Measurements from ENCODE around the gene CLDN4. TPM values are rescaled to one million over a fixed set of nuclear protein-coding genes. Genes with fewer than 3 reads are reported as not detected.

Gene CLDN4
- polyA plus RNA-seq, 1 donor: 0.97 TPM

DNA sequence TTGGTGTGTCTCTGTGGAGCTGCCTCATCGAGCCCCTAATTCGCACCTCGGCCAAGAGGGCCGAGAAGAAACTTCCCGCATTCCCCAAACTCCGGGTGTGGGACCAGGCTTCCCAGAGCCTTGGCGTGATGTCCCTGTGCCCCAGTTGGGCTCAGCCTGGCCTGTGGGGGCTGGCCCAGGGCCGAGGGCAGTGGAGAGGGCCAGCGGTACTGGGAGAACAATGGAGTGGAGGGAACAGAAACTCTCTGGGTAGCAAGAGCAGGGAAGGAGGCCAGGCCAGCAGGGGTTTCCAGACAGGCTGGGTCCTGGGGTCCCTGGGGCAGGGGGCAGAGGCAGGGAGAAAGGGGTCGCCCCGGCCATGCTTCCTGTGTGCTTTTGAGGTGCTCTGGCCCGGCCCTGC is 46.2 kb downstream of the CLDN4 start:
- no peak for DNase-seq

DNA sequence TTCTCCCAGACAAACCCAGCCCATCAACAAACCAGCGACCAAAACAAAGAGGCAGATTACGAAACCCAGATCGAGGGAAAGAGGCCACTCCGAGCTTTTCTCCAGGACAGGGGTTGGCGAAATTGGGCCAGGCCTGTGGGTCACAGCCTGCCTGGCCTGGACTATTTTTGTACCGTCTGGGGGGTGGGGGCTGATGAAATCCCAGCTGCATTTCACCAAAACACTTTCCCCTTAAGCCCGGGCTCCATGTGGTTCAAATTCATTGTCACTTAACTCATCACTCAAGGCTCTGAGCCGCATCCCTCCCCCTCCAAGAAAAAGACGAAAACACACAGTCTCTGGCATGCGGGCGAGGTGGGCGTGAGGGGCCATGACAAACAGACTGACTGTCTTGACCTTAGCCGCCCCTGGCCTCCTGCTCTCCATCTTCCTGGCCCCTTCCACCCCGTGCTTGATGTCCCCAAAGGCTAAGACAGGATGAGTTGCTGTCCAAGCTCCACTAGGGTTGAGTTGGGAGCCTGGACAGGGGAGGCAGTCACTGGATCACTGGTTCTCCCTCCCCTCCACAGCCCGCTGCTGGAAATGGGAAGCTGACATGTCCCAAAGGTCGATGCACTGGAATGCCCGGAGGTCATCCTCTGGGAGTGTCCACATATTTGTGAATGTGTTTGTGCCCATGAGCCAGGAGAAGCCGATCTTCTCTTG is 49.3 kb downstream of the CLDN4 start:
- no peak for DNase-seq

DNA sequence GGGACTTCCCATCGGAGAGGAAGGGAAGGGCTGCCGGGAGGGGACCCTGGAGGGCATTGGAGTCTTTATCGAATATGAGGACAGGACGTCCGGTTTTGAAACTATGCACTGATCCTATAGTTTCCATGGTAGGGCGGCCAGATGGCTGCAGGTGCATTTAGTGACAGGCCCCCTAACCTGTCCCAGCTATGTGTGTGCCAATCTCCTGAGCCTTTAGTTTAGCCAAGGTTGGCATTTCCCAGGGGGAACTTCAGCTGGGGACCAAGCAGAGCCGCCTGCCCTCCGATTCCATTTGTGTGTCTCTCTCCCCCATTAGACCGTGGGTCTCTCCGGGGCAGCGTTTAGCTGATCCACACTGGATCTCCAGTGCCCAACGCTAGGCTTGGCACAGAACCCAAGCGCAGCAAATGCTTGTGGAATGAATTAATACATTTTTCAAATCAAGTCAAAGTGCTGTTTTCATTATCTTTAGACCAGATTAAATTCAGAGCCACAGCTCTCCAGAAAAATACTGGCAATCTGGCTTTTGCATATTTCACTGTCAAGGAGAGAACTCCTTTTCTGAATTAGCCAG is 50.0 kb downstream of the CLDN4 start:
- no peak for DNase-seq

DNA sequence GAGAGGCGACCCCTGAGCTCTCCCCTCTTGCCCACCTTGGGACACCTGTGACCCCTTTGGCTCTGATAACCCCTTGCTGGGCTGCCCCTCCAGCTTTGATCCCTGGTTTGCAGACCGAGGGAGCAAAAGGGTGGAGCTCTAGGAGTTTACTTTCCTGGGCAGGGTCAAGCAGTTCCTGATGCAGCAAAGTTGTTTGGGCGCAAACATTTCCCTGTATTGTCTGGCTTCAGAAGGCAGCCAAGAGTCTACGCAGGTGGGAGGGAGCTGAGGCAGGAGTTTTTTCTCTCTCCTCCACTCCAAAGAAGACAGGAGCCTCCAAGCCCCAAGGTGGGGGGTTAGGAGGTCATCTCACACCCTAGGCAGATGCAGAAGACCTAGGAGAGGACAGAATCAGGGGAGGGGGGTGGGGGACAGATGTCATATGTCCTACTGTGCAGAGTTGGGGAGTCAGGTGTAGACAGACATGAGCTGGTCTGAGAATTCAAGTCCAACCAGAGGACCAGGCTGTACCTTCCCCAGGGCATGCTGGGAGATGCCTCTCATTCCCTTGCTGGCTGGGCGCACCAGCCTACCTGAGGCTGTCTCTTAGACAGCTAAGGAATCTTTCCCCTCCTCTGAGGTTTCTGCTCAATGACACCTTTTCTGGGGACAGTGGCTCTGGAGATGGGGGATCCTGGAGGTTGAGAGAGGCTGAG is 50.7 kb downstream of the CLDN4 start:
- no peak for DNase-seq

DNA sequence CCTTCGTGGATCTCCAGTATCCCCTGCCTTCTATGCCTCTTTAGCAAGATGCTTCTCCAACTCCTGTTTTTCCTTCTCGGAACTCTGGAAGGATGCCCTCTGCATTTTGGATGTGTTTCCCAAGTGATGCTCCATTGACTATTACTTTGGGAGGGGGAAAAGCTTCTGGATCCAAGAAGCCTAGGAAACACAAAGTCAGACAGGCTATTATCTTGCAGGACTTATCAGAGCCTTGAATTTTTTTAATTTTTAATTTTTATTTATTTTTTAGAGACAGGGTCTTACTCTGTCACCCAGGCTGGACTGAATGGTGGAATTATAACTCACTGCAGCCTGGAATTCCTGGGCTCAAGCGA is 51.2 kb downstream of the CLDN4 start:
- no peak for DNase-seq

Other genes starting within 250 kb of the CLDN4 start
- gene MLXIPL, start 206.5 kb upstream of the CLDN4 start, polyA plus RNA-seq (ENCODE audit: insufficient read length): 1.7 TPM
- gene VPS37D, start 163.2 kb upstream of the CLDN4 start, polyA plus RNA-seq (ENCODE audit: insufficient read length): 3.1 TPM
- 7.8 TPM for gene DNAJC30, start 147.5 kb upstream of the CLDN4 start, polyA plus RNA-seq (ENCODE audit: insufficient read length)
- 79.8 TPM for gene BUD23, start 147.4 kb upstream of the CLDN4 start, polyA plus RNA-seq (ENCODE audit: insufficient read length)
- gene STX1A, start 111.3 kb upstream of the CLDN4 start, polyA plus RNA-seq (ENCODE audit: insufficient read length): 18.2 TPM
- 12.4 TPM for gene ABHD11, start 92.2 kb upstream of the CLDN4 start, polyA plus RNA-seq (ENCODE audit: insufficient read length)
- gene CLDN3, start 60.7 kb upstream of the CLDN4 start, polyA plus RNA-seq (ENCODE audit: insufficient read length): 0.40 TPM
- gene METTL27, start 11.5 kb downstream of the CLDN4 start, polyA plus RNA-seq (ENCODE audit: insufficient read length): 1.5 TPM
- not detected for gene TMEM270, start 30.2 kb downstream of the CLDN4 start, polyA plus RNA-seq (ENCODE audit: insufficient read length)
- 87.1 TPM for gene ELN, start 197.2 kb downstream of the CLDN4 start, polyA plus RNA-seq (ENCODE audit: insufficient read length)

Data from hindlimb muscle (tissue), 1 donor.